Esophagus (tissue), 2 donors: ENCODE data around the gene LRBA. TPM values are rescaled to one million over a fixed set of nuclear protein-coding genes. Genes with fewer than 3 reads are reported as not detected.
"Not testable (repeated sequence)": the region's sequence is repeated elsewhere in the genome, so short reads cannot be mapped to it uniquely, and the experiment has no call there.

Source experiments
- H3K27ac ChIP-seq, 2 donors: one replicate each; pipeline ENCODE4 v1.5.1; 2013; ENCODE audit warnings: low read depth in 2 of 2, mild to moderate bottlenecking in 2 of 2, inconsistent platforms in 1 of 2, low read length in 1 of 2, moderate library complexity in 1 of 2
- H3K27me3 ChIP-seq, 2 donors: one replicate each; pipeline ENCODE4 v1.6.1; 2013; ENCODE audit warnings: low read length in 2 of 2, control low read depth in 1 of 2, mild to moderate bottlenecking in 1 of 2; ENCODE audit not compliant: insufficient read depth in 2 of 2, control insufficient read depth in 1 of 2
- H3K36me3 ChIP-seq, 2 donors: one replicate each; pipeline ENCODE4 v1.6.1; 2013; ENCODE audit warnings: low read length in 1 of 2; ENCODE audit not compliant: control insufficient read depth in 2 of 2, insufficient read depth in 2 of 2
- H3K4me1 ChIP-seq, 2 donors: one replicate each; pipeline ENCODE4 v1.6.1; 2013; ENCODE audit warnings: low read length in 1 of 2; ENCODE audit not compliant: control insufficient read depth in 2 of 2, insufficient read depth in 2 of 2
- H3K4me3 ChIP-seq, 2 donors: one replicate each; pipeline ENCODE4 v1.5.1; 2013; ENCODE audit warnings: low read length in 2 of 2, mild to moderate bottlenecking in 2 of 2, low read depth in 1 of 2, moderate library complexity in 1 of 2
- H3K9me3 ChIP-seq, 2 donors: one replicate each; pipeline ENCODE4 v1.6.1; 2013; ENCODE audit warnings: mild to moderate bottlenecking in 2 of 2, low read depth in 1 of 2, low read length in 1 of 2, moderate library complexity in 1 of 2; ENCODE audit not compliant: control insufficient read depth in 2 of 2, insufficient read depth in 1 of 2
- WGBS, 2 donors: extraction: QIAGEN DNeasy Blood & Tissue Kit; methylation state at CpG; one replicate each; pipeline ENCODE4 v1.1.7; 2013; 5-methylcytosine and 5-hydroxymethylcytosine counted together
- polyA plus RNA-seq, 2 donors: library from polyadenylated mRNA; stranded (reverse); fragments of 200-250 nt; gene quantifications; one replicate each; pipeline ENCODE4 v1.2.3, GENCODE V29; 2013
- donor health status: healthy with polysubstance abuse.
- donor health status: Bipolar disorder and iron deficiency.

LRBA gene
- polyA plus RNA-seq, 2 donors: 13.1 to 24.7 TPM

- H3K4me3 ChIP-seq: no peak overlapping the region
- WGBS, 2 donors: 61 to 73% methylated on average over 2 of the region's 2 CpGs
- H3K27ac ChIP-seq: no peak overlapping the region
- no peaks in the 10 kb centered on the region for H3K4me1 ChIP-seq
- no peaks in the 10 kb centered on the region for H3K27me3 ChIP-seq
- H3K36me3 ChIP-seq: no peaks in the 10 kb centered on the region
- H3K9me3 ChIP-seq: no peaks in the 10 kb centered on the region
Observed at GRCh38 chr4:150389896-150390530, 625.1 kb downstream of the LRBA start.

- H3K27me3 ChIP-seq: no peaks in the 10 kb centered on the region
- WGBS, 2 donors: 92% methylated on average over 4 of the region's 4 CpGs
- no peaks in the 10 kb centered on the region for H3K36me3 ChIP-seq
Observed at GRCh38 chr4:150387981-150388380, 627.1 kb downstream of the LRBA start.

GRCh38 chr4:150386415-150386814 is 628.7 kb downstream of the LRBA start:
- H3K9me3 ChIP-seq, H3K4me3 ChIP-seq, H3K27ac ChIP-seq, H3K36me3 ChIP-seq, H3K27me3 ChIP-seq, H3K4me1 ChIP-seq: not testable (repeated sequence)
- 94 to 98% methylated on average over 2 of the region's 2 CpGs for WGBS, 2 donors

More at GRCh38 chr4:150387981-150388380, 627.1 kb downstream of the LRBA start:
- Histone ChIP-seq H3K4me1 (no peaks in the 10 kb centered on the region), H3K4me3 (no peak overlapping the region), H3K9me3 (no peaks in the 10 kb centered on the region), H3K27ac (no peak overlapping the region)

- WGBS, 2 donors: 20 to 51% methylated on average over 2 of the region's 2 CpGs
- Histone ChIP-seq H3K27me3 (no peaks in the 10 kb centered on the region), H3K4me1 (no peaks in the 10 kb centered on the region), H3K27ac (no peak overlapping the region), H3K36me3 (no peaks in the 10 kb centered on the region), H3K9me3 (no peaks in the 10 kb centered on the region), H3K4me3 (no peak overlapping the region)
Observed at GRCh38 chr4:150385606-150386005, 629.5 kb downstream of the LRBA start.

GRCh38 chr4:150384249-150384648 is 630.8 kb downstream of the LRBA start:
- Histone ChIP-seq H3K27ac (no peak overlapping the region), H3K27me3 (no peaks in the 10 kb centered on the region), H3K4me1 (no peaks in the 10 kb centered on the region), H3K9me3 (no peaks in the 10 kb centered on the region), H3K4me3 (no peak overlapping the region), H3K36me3 (no peaks in the 10 kb centered on the region)
- 80 to 83% methylated on average over 4 of the region's 4 CpGs for WGBS, 2 donors

GRCh38 chr4:150382028-150382427 is 633.1 kb downstream of the LRBA start:
- no peaks in the 10 kb centered on the region for H3K4me1 ChIP-seq
- H3K27ac ChIP-seq: no peak overlapping the region
- 90 to 95% methylated on average over 1 of the region's 1 CpG for WGBS, 2 donors

GRCh38 chr4:150381609-150382008 is 633.5 kb downstream of the LRBA start:
- no peak overlapping the region for H3K4me3 ChIP-seq
- 54 to 70% methylated on average over 3 of the region's 3 CpGs for WGBS, 2 donors
- no peaks in the 10 kb centered on the region for H3K27me3 ChIP-seq
- H3K27ac ChIP-seq: no peak overlapping the region
- no peaks in the 10 kb centered on the region for H3K36me3 ChIP-seq
- no peaks in the 10 kb centered on the region for H3K4me1 ChIP-seq
- H3K9me3 ChIP-seq: no peaks in the 10 kb centered on the region

More at GRCh38 chr4:150382028-150382427, 633.1 kb downstream of the LRBA start:
- Histone ChIP-seq H3K4me3 (no peak overlapping the region), H3K36me3 (no peaks in the 10 kb centered on the region), H3K9me3 (no peaks in the 10 kb centered on the region), H3K27me3 (no peaks in the 10 kb centered on the region)

- Histone ChIP-seq H3K4me1 (no peaks in the 10 kb centered on the region), H3K9me3 (no peaks in the 10 kb centered on the region), H3K4me3 (no peak overlapping the region), H3K27ac (no peak overlapping the region), H3K36me3 (no peaks in the 10 kb centered on the region), H3K27me3 (no peaks in the 10 kb centered on the region)
- WGBS, 2 donors: 88 to 94% methylated on average over 2 of the region's 2 CpGs
Observed at GRCh38 chr4:150381036-150381435, 634.0 kb downstream of the LRBA start.

GRCh38 chr4:150379454-150379853 is 635.6 kb downstream of the LRBA start:
- 89 to 91% methylated on average over 1 of the region's 1 CpG for WGBS, 2 donors
- Histone ChIP-seq H3K4me3 (no peak overlapping the region), H3K27me3 (no peaks in the 10 kb centered on the region), H3K4me1 (no peaks in the 10 kb centered on the region), H3K36me3 (no peaks in the 10 kb centered on the region), H3K9me3 (no peaks in the 10 kb centered on the region), H3K27ac (no peak overlapping the region)

GRCh38 chr4:150375025-150375424 is 640.1 kb downstream of the LRBA start:
- Histone ChIP-seq H3K4me3 (no peak overlapping the region), H3K27me3 (no peaks in the 10 kb centered on the region), H3K4me1 (no peaks in the 10 kb centered on the region), H3K36me3 (no peaks in the 10 kb centered on the region), H3K9me3 (no peaks in the 10 kb centered on the region), H3K27ac (no peak overlapping the region)
- WGBS, 2 donors: 83 to 95% methylated on average over 4 of the region's 4 CpGs
